ENCODE data around the gene EIF1AY. TPM values are rescaled to one million over a fixed set of nuclear protein-coding genes. Genes with fewer than 3 reads are reported as not detected.

The EIF1AY gene
- total RNA-seq: 10 to 100 TPM in 1 of 4 donors, 1 to 10 TPM in 1, not detected in 2; 8.6 to 25.5 TPM

- peaks cover 0 to 18% (median 0%) of the 10 kb centered on the region in 4 donors for H3K4me1 ChIP-seq
- in situ Hi-C loops (cut with MboI; ENCODE audit: low pct_ligation_motif_present in 1 of 4, low pct_unique_long_range_greater_than_20kb in 1 of 4, low sequenced_read_pairs in 3 of 4) (no loop called here), intact Hi-C loops (cut with DNase I; ENCODE audit: low total_unique reads) (no loop called here)
- H3K4me3 ChIP-seq: peak within 1 kb of the TSS in 2 of 4 donors; percentile 71 to 77
- WGBS, 2 donors (ENCODE audit: low coverage in 1 of 2): no CpG with 5 or more reads among the region's 31 CpGs
- no peaks in the 10 kb centered on the region for H3K36me3 ChIP-seq
- peak within 1 kb of the TSS in 2 of 4 donors; percentile 96 to 98 for H3K27ac ChIP-seq
- no peaks in the 10 kb centered on the region for H3K9me3 ChIP-seq
- peak in 1 of 3 donors; percentile 88 for TF ChIP-seq POLR2AphosphoS5 (IDR thresholded peaks at IDR 0.05)
- TF ChIP-seq EP300 (IDR thresholded peaks at IDR 0.05; ENCODE audit: low read depth): no peak
- no peak for DNase-seq
- H3K27me3 ChIP-seq: no peaks in the 10 kb centered on the region
These were observed at the start of gene EIF1AY for GRCh38 chrY:20575531-20576121. Gene EIF1AY, plus strand, starts transcription at chrY:20575776. Its CDS starts 96 bp downstream, at chrY:20575872.

- no CpG with 5 or more reads among the region's 6 CpGs for WGBS, 2 donors (ENCODE audit: low coverage in 1 of 2)
- TF ChIP-seq CTCF (IDR thresholded peaks at IDR 0.05) (no peak), POLR2A (IDR thresholded peaks at IDR 0.05) (no peak), POLR2AphosphoS5 (IDR thresholded peaks at IDR 0.05) (no peak)
- DNase-seq: no peak
These were observed 47.1 kb upstream of the EIF1AY start for GRCh38 chrY:20528435-20528834.

GRCh38 chrY:20538186-20538585, 37.4 kb upstream of the EIF1AY start:
- H3K36me3 ChIP-seq: no peaks in the 10 kb centered on the region
- no peak overlapping the region for H3K4me3 ChIP-seq
- TF ChIP-seq EP300 (IDR thresholded peaks at IDR 0.05; ENCODE audit: low read depth): no peak
- TF ChIP-seq CTCF (IDR thresholded peaks at IDR 0.05): no peak
- no peak for TF ChIP-seq POLR2A (IDR thresholded peaks at IDR 0.05)
- no peak for TF ChIP-seq POLR2AphosphoS5 (IDR thresholded peaks at IDR 0.05)
- H3K27ac ChIP-seq: no peak overlapping the region
- H3K9me3 ChIP-seq: no peaks in the 10 kb centered on the region
- DNase-seq: no peak
- 83% methylated on average over 1 of the region's 1 CpG; no CpG with 5 or more reads in 1 of the 2 donors for WGBS, 2 donors (ENCODE audit: low coverage in 1 of 2)
- H3K27me3 ChIP-seq: no peaks in the 10 kb centered on the region
- intact Hi-C loops (cut with DNase I; ENCODE audit: low total_unique reads) (no loop called here), in situ Hi-C loops (cut with MboI; ENCODE audit: low pct_ligation_motif_present in 1 of 4, low pct_unique_long_range_greater_than_20kb in 1 of 4, low sequenced_read_pairs in 3 of 4) (no loop called here)
- H3K4me1 ChIP-seq: no peaks in the 10 kb centered on the region

More at GRCh38 chrY:20528435-20528834, 47.1 kb upstream of the EIF1AY start:
- H3K4me1 ChIP-seq: no peaks in the 10 kb centered on the region
- H3K27ac ChIP-seq: no peak overlapping the region
- intact Hi-C loops (cut with DNase I; ENCODE audit: low total_unique reads): no loop called here
- in situ Hi-C loops (cut with MboI; ENCODE audit: low pct_ligation_motif_present in 1 of 4, low pct_unique_long_range_greater_than_20kb in 1 of 4, low sequenced_read_pairs in 3 of 4): no loop called here
- H3K27me3 ChIP-seq: no peaks in the 10 kb centered on the region
- no peaks in the 10 kb centered on the region for H3K9me3 ChIP-seq
- no peak overlapping the region for H3K4me3 ChIP-seq
- no peaks in the 10 kb centered on the region for H3K36me3 ChIP-seq

GRCh38 chrY:20538933-20539332, 36.6 kb upstream of the EIF1AY start:
- Histone ChIP-seq H3K9me3 (no peaks in the 10 kb centered on the region), H3K27me3 (no peaks in the 10 kb centered on the region), H3K4me3 (no peak overlapping the region), H3K27ac (no peak overlapping the region), H3K36me3 (no peaks in the 10 kb centered on the region), H3K4me1 (no peaks in the 10 kb centered on the region)
- DNase-seq: no peak
- TF ChIP-seq EP300 (IDR thresholded peaks at IDR 0.05; ENCODE audit: low read depth) (no peak), CTCF (IDR thresholded peaks at IDR 0.05) (no peak), POLR2A (IDR thresholded peaks at IDR 0.05) (no peak), POLR2AphosphoS5 (IDR thresholded peaks at IDR 0.05) (no peak)
- in situ Hi-C loops (cut with MboI; ENCODE audit: low pct_ligation_motif_present in 1 of 4, low pct_unique_long_range_greater_than_20kb in 1 of 4, low sequenced_read_pairs in 3 of 4): no loop called here
- intact Hi-C loops (cut with DNase I; ENCODE audit: low total_unique reads): no loop called here

Measured in transverse colon (tissue), 4 donors.